ENCODE results near the gene PPM1L. TPM values are rescaled to one million over a fixed set of nuclear protein-coding genes. Genes with fewer than 3 reads are reported as not detected.

PPM1L gene
- total RNA-seq, 1 experiment from 2014 or later: 7.3 TPM

- TF ChIP-seq, protein P1, sequence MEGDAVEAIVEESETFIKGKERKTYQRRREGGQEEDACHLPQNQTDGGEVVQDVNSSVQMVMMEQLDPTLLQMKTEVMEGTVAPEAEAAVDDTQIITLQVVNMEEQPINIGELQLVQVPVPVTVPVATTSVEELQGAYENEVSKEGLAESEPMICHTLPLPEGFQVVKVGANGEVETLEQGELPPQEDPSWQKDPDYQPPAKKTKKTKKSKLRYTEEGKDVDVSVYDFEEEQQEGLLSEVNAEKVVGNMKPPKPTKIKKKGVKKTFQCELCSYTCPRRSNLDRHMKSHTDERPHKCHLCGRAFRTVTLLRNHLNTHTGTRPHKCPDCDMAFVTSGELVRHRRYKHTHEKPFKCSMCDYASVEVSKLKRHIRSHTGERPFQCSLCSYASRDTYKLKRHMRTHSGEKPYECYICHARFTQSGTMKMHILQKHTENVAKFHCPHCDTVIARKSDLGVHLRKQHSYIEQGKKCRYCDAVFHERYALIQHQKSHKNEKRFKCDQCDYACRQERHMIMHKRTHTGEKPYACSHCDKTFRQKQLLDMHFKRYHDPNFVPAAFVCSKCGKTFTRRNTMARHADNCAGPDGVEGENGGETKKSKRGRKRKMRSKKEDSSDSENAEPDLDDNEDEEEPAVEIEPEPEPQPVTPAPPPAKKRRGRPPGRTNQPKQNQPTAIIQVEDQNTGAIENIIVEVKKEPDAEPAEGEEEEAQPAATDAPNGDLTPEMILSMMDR (conservative IDR thresholded peaks at IDR 0.05): no peak
- Mint-ChIP-seq H3K36me3 (ENCODE audit: insufficient read depth in 1 of 3, low read depth in 3 of 3) (peaks cover 0 to 1% (median 0%) of the 10 kb centered on the region in 3 experiments; a peak in 2 of 7 replicates), H3K9me3 (peaks cover 0 to 4% of the 10 kb centered on the region in 2 experiments; a peak in 3 of 5 replicates), H3K27ac (no peak overlapping the region), H3K4me1 (peaks cover 29 to 40% of the 10 kb centered on the region in 2 experiments), H3K4me3 (no peak overlapping the region), H3K27me3 (ENCODE audit: low read depth) (peaks cover 30% of the 10 kb centered on the region)
- Histone ChIP-seq H2BK20ac (ENCODE audit: low read depth, low read length, poor library complexity, severe bottlenecking) (no peak overlapping the region), H3T11ph (ENCODE audit: low read length) (no peak overlapping the region), H2AK5ac (ENCODE audit: insufficient read length, low read length) (no peak overlapping the region), H2BK120ac (ENCODE audit: low read depth, low read length, poor library complexity, severe bottlenecking) (no peak overlapping the region), H2BK15ac (ENCODE audit: low read depth, low read length) (no peak overlapping the region), H4K5ac (ENCODE audit: insufficient read length, low read depth, low read length) (no peak overlapping the region), H3K14ac (ENCODE audit: insufficient read depth, low read length) (no peak overlapping the region), H3K18ac (ENCODE audit: insufficient read length, low read depth, low read length) (no peak overlapping the region), H2BK5ac (ENCODE audit: insufficient read length, low read length) (no peak overlapping the region), H3K79me1 (ENCODE audit: insufficient read depth, low read depth, low read length, poor library complexity, severe bottlenecking) (peaks cover 3% of the 10 kb centered on the region), H4K8ac (replicated peaks; ENCODE audit: insufficient read length, low read depth, low read length) (no peak overlapping the region), H2AFZ (ENCODE audit: low read length) (no peak overlapping the region), H3K4me1 (ENCODE audit: insufficient read depth, low read length) (no peaks in the 10 kb centered on the region), H3K23me2 (ENCODE audit: insufficient read length, low read depth, low read length, poor library complexity, severe bottlenecking) (peaks cover 23% of the 10 kb centered on the region), H3K27ac (ENCODE audit: insufficient read length, low read depth, low read length) (no peak overlapping the region), H3K56ac (ENCODE audit: insufficient read length, low read depth, low read length) (no peak overlapping the region), H3K4me2 (ENCODE audit: insufficient read depth, insufficient read length, low read length) (no peak overlapping the region), H3K79me2 (ENCODE audit: insufficient read depth, low read length) (no peaks in the 10 kb centered on the region; the same call in 1 of the 2 replicates), H3K9me3 (ENCODE audit: control insufficient read depth, low read depth, low read length) (no peaks in the 10 kb centered on the region), H3K9ac (ENCODE audit: extremely low read depth, insufficient read length, low read length) (no peak overlapping the region), H2BK12ac (ENCODE audit: insufficient read length, low read depth, low read length) (no peak overlapping the region), H4K91ac (ENCODE audit: insufficient read length, low read depth, low read length) (no peak overlapping the region), H3K27me3 (ENCODE audit: insufficient read depth, low read length) (peaks cover 10% of the 10 kb centered on the region; the same call in 1 of the 2 replicates), H3K23ac (ENCODE audit: insufficient read length, low read depth, low read length) (no peak overlapping the region), H3K4ac (ENCODE audit: low read depth, low read length) (no peak overlapping the region), H4K20me1 (ENCODE audit: control insufficient read depth, insufficient read depth, insufficient read length) (no peaks in the 10 kb centered on the region)
- DNase-seq: no peak
- no CpG with 5 or more reads among the region's 3 CpGs for WGBS (ENCODE audit: extremely low coverage, insufficient read length, low lambda C conversion rate)
These were observed 3.0 kb downstream of the PPM1L start for GRCh38 chr3:160758929-160759577.
